ENCODE data around the gene OR10H1. TPM values are rescaled to one million over a fixed set of nuclear protein-coding genes. Genes with fewer than 3 reads are reported as not detected.
"Not testable (repeated sequence)": the region's sequence is repeated elsewhere in the genome, so short reads cannot be mapped to it uniquely, and the experiment has no call there.

Gene OR10H1
- total and polyA plus RNA-seq, 3 experiments from 2014 or later, result not detected

DNA sequence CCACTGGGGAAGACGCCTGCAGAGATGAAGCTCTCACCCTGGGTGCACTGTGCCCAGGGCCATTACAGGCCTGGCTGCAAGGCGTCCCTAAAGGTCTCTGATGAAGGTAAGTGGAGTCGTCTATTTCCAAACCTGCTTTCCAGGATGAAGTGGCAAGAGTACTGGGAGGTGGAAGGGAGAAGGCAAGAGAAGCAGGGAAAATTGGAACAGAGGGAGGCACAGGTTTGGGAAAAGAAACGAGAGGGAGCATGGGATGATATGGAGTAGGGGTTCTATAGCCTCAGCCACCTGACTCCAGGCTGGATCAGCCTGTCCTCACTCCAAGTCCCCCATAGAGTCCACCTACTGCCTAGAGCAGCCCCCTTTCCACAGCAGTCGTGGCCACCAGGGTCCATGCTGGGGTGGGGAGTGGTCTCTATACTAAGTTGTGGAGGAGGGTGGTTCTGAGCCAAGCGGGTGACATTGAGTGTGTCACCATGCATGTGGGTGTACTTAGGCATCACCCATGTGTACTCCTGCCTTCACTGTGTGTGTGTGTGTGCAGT is 27.8 kb downstream of the OR10H1 start, which contains the start of gene OR10H5:
Gene OR10H5 (plus strand): TSS at position 51 of the 545 bp plus-strand sequence. CDS start 6,388 bp downstream, outside the sequence.
- Mint-ChIP-seq H3K9me3 (no peaks in the 10 kb centered on the region), H3K4me1 (no peaks in the 10 kb centered on the region), H3K27ac (peak within 1 kb of the TSS in 1 of 8 donors; percentile 9), H3K27me3 (peaks cover 10 to 42% of the 10 kb centered on the region in 2 donors), H3K4me3 (no peak within 1 kb of the TSS), H3K36me3 (no peaks in the 10 kb centered on the region)
- Histone ChIP-seq H3K4me1 (ENCODE audit: insufficient read depth, low read length) (no peaks in the 10 kb centered on the region), H3K36me3 (ENCODE audit: insufficient read depth, low read length) (no peaks in the 10 kb centered on the region), H3K27ac (ENCODE audit: low read depth, low read length) (no peak within 1 kb of the TSS), H3K4me3 (ENCODE audit: low read length) (no peak within 1 kb of the TSS), H3K27me3 (ENCODE audit: insufficient read depth, low read length, poor library complexity, severe bottlenecking) (no peaks in the 10 kb centered on the region), H3K9me3 (ENCODE audit: low read length) (no peaks in the 10 kb centered on the region)
- ChIA-PET POLR2A (no interaction called here), CTCF (no interaction called here)
- no peak for DNase-seq

DNA sequence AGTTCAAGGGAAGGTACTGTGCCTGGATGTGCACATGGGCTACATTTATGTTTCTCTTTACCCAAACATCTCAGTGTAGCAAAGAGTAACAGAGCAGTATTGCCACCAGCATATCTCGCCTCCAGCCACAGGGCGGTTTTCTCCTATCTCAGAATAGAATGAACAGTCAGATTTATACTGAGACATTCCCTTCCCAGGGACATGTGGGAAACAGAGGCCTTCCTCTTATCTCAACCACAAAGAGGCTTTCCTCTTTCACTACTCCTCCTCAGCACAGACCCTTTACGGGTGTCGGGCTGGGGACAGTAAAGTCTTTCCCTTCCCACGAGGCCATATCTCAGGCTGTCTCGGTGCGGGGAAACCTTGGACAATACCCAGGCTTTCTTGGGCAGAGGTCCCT is 32.6 kb downstream of the OR10H1 start:
- DNase-seq; CTCF ChIA-PET; H3K36me3 ChIP-seq (ENCODE audit: insufficient read depth, low read length); H3K4me3 Mint-ChIP-seq; H3K4me3 ChIP-seq (ENCODE audit: low read length); H3K27ac Mint-ChIP-seq; H3K9me3 ChIP-seq (ENCODE audit: low read length); H3K27me3 ChIP-seq (ENCODE audit: insufficient read depth, low read length, poor library complexity, severe bottlenecking); H3K4me1 ChIP-seq (ENCODE audit: insufficient read depth, low read length); POLR2A ChIA-PET; H3K27ac ChIP-seq (ENCODE audit: low read depth, low read length); H3K9me3 Mint-ChIP-seq; H3K4me1 Mint-ChIP-seq; H3K36me3 Mint-ChIP-seq: not testable (repeated sequence)
- peaks cover 8 to 13% of the 10 kb centered on the region in 2 donors for H3K27me3 Mint-ChIP-seq

DNA sequence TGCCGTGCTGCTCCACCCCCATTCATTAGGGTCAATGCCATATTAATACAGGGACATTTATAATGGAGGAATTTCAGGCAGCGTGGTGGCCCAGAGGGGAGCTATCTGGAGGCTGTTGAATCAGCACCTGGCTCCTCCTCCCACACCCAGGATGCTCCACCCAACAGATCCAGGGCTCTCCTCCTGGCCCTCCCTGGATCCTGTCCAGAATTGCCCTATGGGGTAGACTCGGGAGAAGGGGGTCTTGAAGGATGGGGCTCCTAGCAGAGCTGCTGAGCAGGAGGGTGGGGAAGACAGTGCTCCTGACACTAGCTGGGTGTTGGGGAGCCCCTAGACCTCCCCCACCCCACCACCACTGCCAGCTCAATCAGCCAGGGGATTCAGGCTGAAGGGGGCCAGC is 33.3 kb downstream of the OR10H1 start:
- CTCF ChIA-PET, result no interaction called here
- peaks cover 0 to 7% (median 2%) of the 10 kb centered on the region in 3 donors for H3K4me1 Mint-ChIP-seq
- H3K36me3 ChIP-seq (ENCODE audit: insufficient read depth, low read length), result no peaks in the 10 kb centered on the region
- no peak for DNase-seq
- H3K27me3 Mint-ChIP-seq, result peaks cover 4 to 7% of the 10 kb centered on the region in 2 donors
- H3K4me1 ChIP-seq (ENCODE audit: insufficient read depth, low read length), result no peaks in the 10 kb centered on the region
- POLR2A ChIA-PET, result no interaction called here
- no peak overlapping the region for H3K4me3 ChIP-seq (ENCODE audit: low read length)
- no peaks in the 10 kb centered on the region for H3K9me3 Mint-ChIP-seq
- H3K27me3 ChIP-seq (ENCODE audit: insufficient read depth, low read length, poor library complexity, severe bottlenecking), result no peaks in the 10 kb centered on the region
- no peak overlapping the region for H3K27ac ChIP-seq (ENCODE audit: low read depth, low read length)
- H3K27ac Mint-ChIP-seq, result peak overlapping the region in 2 of 8 donors; percentile 44 to 58
- H3K36me3 Mint-ChIP-seq, result no peaks in the 10 kb centered on the region
- no peak overlapping the region for H3K4me3 Mint-ChIP-seq
- H3K9me3 ChIP-seq (ENCODE audit: low read length), result no peaks in the 10 kb centered on the region

DNA sequence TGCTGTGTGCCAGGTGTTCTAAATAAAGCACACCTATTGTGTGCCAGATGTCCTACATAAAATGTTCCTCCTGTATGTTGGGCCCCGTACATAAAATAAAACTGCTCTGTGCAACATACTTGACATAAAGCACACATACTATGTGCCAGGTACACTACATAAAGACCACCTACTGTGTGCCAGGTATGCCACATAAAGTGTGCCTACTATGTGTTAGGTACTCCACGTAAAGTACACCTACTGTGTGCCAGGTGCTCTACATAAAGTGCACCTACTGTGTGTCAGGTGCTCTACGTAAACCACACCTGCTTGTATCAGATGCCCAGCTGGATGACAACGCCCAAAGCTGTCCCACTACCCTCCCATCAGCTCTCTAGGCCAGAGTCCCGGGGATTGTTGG is 33.8 kb downstream of the OR10H1 start:
- H3K4me1 Mint-ChIP-seq, result peaks cover 0 to 7% (median 2%) of the 10 kb centered on the region in 3 donors
- no peaks in the 10 kb centered on the region for H3K4me1 ChIP-seq (ENCODE audit: insufficient read depth, low read length)
- no peaks in the 10 kb centered on the region for H3K9me3 Mint-ChIP-seq
- H3K27ac ChIP-seq (ENCODE audit: low read depth, low read length), result no peak overlapping the region
- H3K4me3 Mint-ChIP-seq, result no peak overlapping the region
- H3K27me3 ChIP-seq (ENCODE audit: insufficient read depth, low read length, poor library complexity, severe bottlenecking), result no peaks in the 10 kb centered on the region
- no peak for DNase-seq
- no peaks in the 10 kb centered on the region for H3K36me3 Mint-ChIP-seq
- H3K9me3 ChIP-seq (ENCODE audit: low read length), result no peaks in the 10 kb centered on the region
- H3K36me3 ChIP-seq (ENCODE audit: insufficient read depth, low read length), result no peaks in the 10 kb centered on the region
- no peak overlapping the region for H3K27ac Mint-ChIP-seq
- no peak overlapping the region for H3K4me3 ChIP-seq (ENCODE audit: low read length)
- POLR2A ChIA-PET, result no interaction called here
- peaks cover 3 to 7% of the 10 kb centered on the region in 2 donors for H3K27me3 Mint-ChIP-seq
- CTCF ChIA-PET, result no interaction called here

DNA sequence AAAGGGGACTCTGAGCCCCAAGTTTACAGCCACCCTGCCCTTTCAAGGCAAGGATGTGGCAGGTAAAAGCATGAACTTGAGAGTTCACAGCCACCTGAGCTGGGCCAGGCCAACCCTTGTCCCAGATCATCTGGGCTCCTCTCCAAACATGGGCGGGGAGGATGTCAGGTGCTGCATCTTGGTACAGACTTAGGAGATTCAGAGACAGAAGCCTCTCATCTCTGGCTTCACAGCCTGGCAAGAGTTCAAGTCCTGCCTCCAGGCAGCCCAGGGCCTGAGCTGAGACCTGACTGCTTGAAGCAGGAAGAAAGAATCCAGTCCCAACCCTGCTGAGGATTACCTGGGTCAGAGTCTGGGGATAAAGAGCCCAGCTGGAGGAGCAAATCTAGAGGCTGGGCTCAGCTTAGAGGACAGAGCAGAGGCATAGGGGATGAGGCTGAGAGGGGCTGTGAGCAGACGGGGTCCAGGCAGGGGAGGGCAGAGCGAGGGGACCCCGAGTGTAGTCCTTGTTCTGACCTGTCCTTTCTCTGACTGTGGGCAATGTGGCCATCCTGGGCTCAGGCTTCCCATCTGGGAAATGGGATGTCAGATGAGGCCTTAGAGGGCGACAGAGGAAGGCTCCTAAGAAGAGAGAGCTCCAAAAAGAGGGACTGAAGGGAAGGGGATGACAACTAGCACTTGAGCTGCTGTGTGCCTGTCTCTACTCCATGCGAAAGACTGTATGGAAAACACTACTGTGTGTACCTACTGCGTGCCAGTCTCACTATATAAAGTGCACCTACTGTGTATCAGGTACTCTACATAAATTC is 34.6 kb downstream of the OR10H1 start:
- H3K27ac Mint-ChIP-seq, result peak overlapping the region in 5 of 8 donors; percentile 2 to 79 (median 56)
- H3K27ac ChIP-seq (ENCODE audit: low read depth, low read length), result no peak overlapping the region
- H3K9me3 ChIP-seq (ENCODE audit: low read length), result no peaks in the 10 kb centered on the region
- H3K4me1 Mint-ChIP-seq, result peaks cover 0 to 7% (median 2%) of the 10 kb centered on the region in 3 donors
- no peaks in the 10 kb centered on the region for H3K36me3 ChIP-seq (ENCODE audit: insufficient read depth, low read length)
- H3K4me1 ChIP-seq (ENCODE audit: insufficient read depth, low read length), result no peaks in the 10 kb centered on the region
- H3K4me3 Mint-ChIP-seq, result no peak overlapping the region
- POLR2A ChIA-PET, result no interaction called here
- no peaks in the 10 kb centered on the region for H3K36me3 Mint-ChIP-seq
- CTCF ChIA-PET, result no interaction called here
- H3K4me3 ChIP-seq (ENCODE audit: low read length), result no peak overlapping the region
- H3K27me3 Mint-ChIP-seq, result peaks cover 6 to 12% of the 10 kb centered on the region in 2 donors
- H3K27me3 ChIP-seq (ENCODE audit: insufficient read depth, low read length, poor library complexity, severe bottlenecking), result peaks cover under 1% of the 10 kb centered on the region
- DNase-seq, result no peak
- no peaks in the 10 kb centered on the region for H3K9me3 Mint-ChIP-seq

DNA sequence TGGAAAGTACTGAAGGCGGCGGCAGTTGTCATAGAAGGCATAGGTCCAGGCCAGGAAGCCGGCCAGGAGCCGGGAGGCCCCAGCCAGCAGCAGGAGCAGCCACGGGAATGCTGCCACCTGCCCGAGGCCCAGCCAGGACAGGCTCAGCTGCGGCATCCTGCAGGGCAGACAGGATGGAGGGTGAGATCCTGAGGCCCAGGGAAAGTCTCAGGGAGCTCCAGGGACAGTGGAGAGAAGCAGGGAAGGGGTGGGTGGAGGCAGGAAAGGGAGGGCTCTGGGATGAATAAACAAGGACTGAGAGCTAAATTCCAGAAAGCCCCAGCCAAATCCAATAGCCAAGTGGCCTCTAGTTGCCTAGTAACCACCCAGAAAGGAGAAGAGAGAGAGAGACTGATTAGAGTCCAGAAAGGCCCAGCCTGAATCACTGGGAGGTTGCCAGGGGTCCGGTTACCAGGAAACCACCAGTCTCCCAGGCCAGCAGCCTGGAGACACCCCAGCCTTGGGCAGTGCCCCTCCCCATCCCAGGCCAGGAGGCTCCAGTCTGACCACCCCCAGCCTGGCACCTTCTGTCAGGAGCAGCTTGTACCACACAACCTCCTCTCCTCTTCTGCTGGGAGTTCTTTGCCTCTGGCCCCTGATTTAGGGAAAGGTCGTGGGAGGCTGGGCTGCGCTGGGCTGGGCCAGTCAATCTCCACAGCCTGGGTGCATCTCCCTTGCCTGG is 35.5 kb downstream of the OR10H1 start:
- Mint-ChIP-seq H3K27ac (peak overlapping the region in 1 of 8 donors; percentile 51), H3K9me3 (no peaks in the 10 kb centered on the region), H3K36me3 (no peaks in the 10 kb centered on the region), H3K27me3 (peaks cover 9 to 19% of the 10 kb centered on the region in 2 donors), H3K4me1 (peaks cover 0 to 7% (median 2%) of the 10 kb centered on the region in 3 donors), H3K4me3 (no peak overlapping the region)
- H3K9me3 ChIP-seq (ENCODE audit: low read length), result no peaks in the 10 kb centered on the region
- POLR2A ChIA-PET, result no interaction called here
- H3K27me3 ChIP-seq (ENCODE audit: insufficient read depth, low read length, poor library complexity, severe bottlenecking), result peaks cover 7% of the 10 kb centered on the region
- H3K27ac ChIP-seq (ENCODE audit: low read depth, low read length), result no peak overlapping the region
- no peak for DNase-seq
- no peak overlapping the region for H3K4me3 ChIP-seq (ENCODE audit: low read length)
- CTCF ChIA-PET, result no interaction called here
- no peaks in the 10 kb centered on the region for H3K36me3 ChIP-seq (ENCODE audit: insufficient read depth, low read length)
- H3K4me1 ChIP-seq (ENCODE audit: insufficient read depth, low read length), result no peaks in the 10 kb centered on the region

DNA sequence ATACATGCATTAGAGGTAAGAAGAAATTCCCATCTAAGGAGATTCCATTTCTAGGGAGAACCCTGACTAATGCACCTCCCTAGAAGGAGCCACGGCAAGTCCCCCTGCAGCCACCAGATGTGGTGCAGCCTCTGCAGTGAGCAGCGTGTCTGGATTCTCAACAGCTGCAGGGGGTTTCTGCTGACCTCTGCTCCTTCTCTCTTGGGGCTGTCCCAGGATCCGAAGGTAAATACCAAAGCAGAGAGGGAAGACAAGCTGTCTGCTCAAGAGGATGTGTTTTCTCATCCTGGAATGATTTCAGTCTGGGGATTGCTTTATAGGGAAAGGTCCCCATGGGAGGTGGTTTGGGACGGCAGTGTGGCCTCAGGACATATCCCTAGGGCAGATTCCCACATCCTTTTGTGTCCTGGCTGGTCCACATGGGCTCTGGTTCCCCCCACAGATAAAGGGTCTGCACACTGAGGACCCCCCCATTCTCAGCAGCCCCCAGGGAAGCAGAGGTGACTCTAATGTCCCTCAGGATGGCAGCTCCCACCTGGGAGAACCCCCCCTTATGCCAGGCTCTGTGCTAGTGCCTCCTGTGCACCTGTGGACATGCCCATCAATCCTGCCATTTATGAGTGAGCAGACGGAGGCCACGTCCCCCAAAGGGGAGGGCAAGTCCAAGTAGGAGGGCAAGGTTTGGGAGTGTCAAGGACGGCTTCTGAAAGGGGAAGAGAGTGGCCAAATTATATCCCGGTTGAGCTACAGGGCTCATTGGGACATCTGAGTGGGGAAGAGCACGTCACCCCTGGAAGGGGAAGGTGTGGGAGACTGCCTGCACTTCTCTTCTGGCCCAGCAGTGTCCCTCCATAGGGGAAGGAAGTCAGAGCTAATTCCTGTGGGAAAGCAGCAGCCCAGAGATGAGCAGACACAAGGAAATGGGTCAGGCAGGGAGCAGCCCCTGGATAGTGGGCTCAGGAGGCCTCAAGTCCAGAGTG is 38.2 kb downstream of the OR10H1 start:
- ChIA-PET POLR2A (no interaction called here), CTCF (no interaction called here)
- Mint-ChIP-seq H3K27ac (peak overlapping the region in 3 of 8 donors; percentile 5 to 88 (median 82)), H3K36me3 (peaks cover 0 to 4% (median 0%) of the 10 kb centered on the region in 3 donors), H3K4me1 (peaks cover 0 to 7% (median 2%) of the 10 kb centered on the region in 3 donors), H3K4me3 (no peak overlapping the region), H3K9me3 (peaks cover 0 to 3% (median 0%) of the 10 kb centered on the region in 5 donors), H3K27me3 (peaks cover 25 to 40% of the 10 kb centered on the region in 2 donors)
- no peak for DNase-seq
- H3K4me3 ChIP-seq (ENCODE audit: low read length), result no peak overlapping the region
- H3K27ac ChIP-seq (ENCODE audit: low read depth, low read length), result no peak overlapping the region
- no peaks in the 10 kb centered on the region for H3K36me3 ChIP-seq (ENCODE audit: insufficient read depth, low read length)
- H3K9me3 ChIP-seq (ENCODE audit: low read length), result no peaks in the 10 kb centered on the region
- H3K4me1 ChIP-seq (ENCODE audit: insufficient read depth, low read length), result no peaks in the 10 kb centered on the region
- H3K27me3 ChIP-seq (ENCODE audit: insufficient read depth, low read length, poor library complexity, severe bottlenecking), result peaks cover 7% of the 10 kb centered on the region

Data from CD8-positive, alpha-beta memory T cell (primary cell).